GM12878 (cell line): ENCODE data around the gene SNX13. TPM values are rescaled to one million over a fixed set of nuclear protein-coding genes. Genes with fewer than 3 reads are reported as not detected.
A peak's percentile ranks its signal among the peaks of the same experiment; 100 is the strongest.

Experiments used
- ATAC-seq: fragments of 200-7000 bp; cut with Tn5 transposase; 3 replicates; pipeline ENCODE4 v1.9.1; 2020; ENCODE audit warnings: mild to moderate bottlenecking, moderate library complexity
- BruUV-seq: library from RNA; stranded (reverse); fragments of 400-500 nt; replicated peaks from 2 replicates; lab custom pipeline; 2021; lab: Mats Ljungman, UMichigan
- CTCF ChIA-PET: fragments of 300-600 bp; sonication (Branson Sonifier 250); formaldehyde crosslinking; extraction: SDS; loops from one replicate; lab custom pipeline; 2021; ENCODE audit warnings: inconsistent platforms; lab: Yijun Ruan, JAX
- POLR2A ChIA-PET: fragments of 350-600 bp; formaldehyde crosslinking; extraction: SDS; loops from one replicate; lab custom pipeline; 2021; ENCODE audit warnings: inconsistent platforms; lab: Charles Lee
- RAD21 ChIA-PET: fragments of 300-600 bp; sonication (Branson Sonifier 250); formaldehyde crosslinking; loops from one replicate; lab custom pipeline; 2023; ENCODE audit warnings: antibody characterized with exemption; ENCODE audit not compliant: unreplicated experiment; lab: Charles Lee
- SMC1A ChIA-PET: fragments of 300-600 bp; sonication (Branson Sonifier 250); formaldehyde crosslinking; loops from one replicate; lab custom pipeline; 2023; ENCODE audit not compliant: unreplicated experiment, uncharacterized antibody; lab: Charles Lee
- DNase-seq: peaks from one replicate; pipeline ENCODE4 v3.0.0-alpha.2; 2011; ENCODE audit warnings: low read depth, low spot score
- FAIRE-seq: peaks from 3 replicates; lab custom pipeline; 2011; peaks lifted over from hg19 to GRCh38; lab: Jason Lieb, UNC
- H2AFZ ChIP-seq: 2 replicates; pipeline ENCODE4 v1.6.0; 2011; ENCODE audit warnings: low read depth, low read length, control low read depth; ENCODE audit not compliant: control insufficient read depth
- H3K27ac ChIP-seq: 2 replicates; pipeline ENCODE4 v1.5.1; 2011; ENCODE audit warnings: control low read depth; ENCODE audit not compliant: control insufficient read depth, insufficient read depth
- H3K27me3 ChIP-seq, 2 experiments: replicated peaks in 1 of 2; 2 replicates each; pipeline versions ENCODE4 v1.6.0 to v1.6.1; 2011; ENCODE audit warnings: low read length in 1 of 2; ENCODE audit not compliant: control insufficient read depth in 2 of 2, insufficient read depth in 2 of 2
- H3K36me3 ChIP-seq, 2 experiments: 2 replicates each; pipeline ENCODE4 v1.5.1; 2011; ENCODE audit warnings: low read length in 1 of 2; ENCODE audit not compliant: control insufficient read depth in 2 of 2, insufficient read depth in 2 of 2
- H3K4me1 ChIP-seq: 2 replicates; pipeline ENCODE4 v1.6.1; 2011; ENCODE audit warnings: mild to moderate bottlenecking, low read length, moderate library complexity, mixed read lengths; ENCODE audit not compliant: control insufficient read depth, insufficient read depth
- H3K4me2 ChIP-seq: 2 replicates; pipeline ENCODE4 v1.6.0; 2011; ENCODE audit warnings: control low read depth; ENCODE audit not compliant: control insufficient read depth, insufficient read depth
- H3K4me3 ChIP-seq: fragments of 200-600 bp; sonication (generic); 2 replicates; pipeline ENCODE4 v1.5.1; 2016
- H3K79me2 ChIP-seq: 2 replicates; pipeline ENCODE4 v1.6.0; 2011; ENCODE audit warnings: low read length; ENCODE audit not compliant: control insufficient read depth, insufficient read depth
- H3K9ac ChIP-seq: 2 replicates; pipeline ENCODE4 v1.8.0; 2011; ENCODE audit warnings: low read length, control low read depth, mixed read lengths; ENCODE audit not compliant: control insufficient read depth, insufficient read depth
- H3K9me3 ChIP-seq: replicated peaks from 3 replicates; pipeline ENCODE4 v1.5.1; 2011; ENCODE audit warnings: mild to moderate bottlenecking, low read length; ENCODE audit not compliant: control insufficient read depth, insufficient read depth
- H4K20me1 ChIP-seq: 2 replicates; pipeline ENCODE4 v1.6.0; 2011; ENCODE audit not compliant: control insufficient read depth, insufficient read depth
- ATF7 ChIP-seq: fragments of 450-650 bp; IDR thresholded peaks from 2 replicates; pipeline ENCODE4 v1.6.1; 2016; ENCODE audit warnings: low read depth, mild to moderate bottlenecking
- BMI1 ChIP-seq: fragments of 450-650 bp; IDR thresholded peaks from 2 replicates; pipeline ENCODE4 v1.6.1; 2016; ENCODE audit warnings: mild to moderate bottlenecking, moderate library complexity, borderline replicate concordance
- CBX3 ChIP-seq: fragments of 200-600 bp; sonication (generic); IDR thresholded peaks from 2 replicates; pipeline ENCODE4 v1.6.1; 2016; ENCODE audit warnings: low read depth, borderline replicate concordance
- DPF2 ChIP-seq: fragments of 450-650 bp; IDR thresholded peaks from 2 replicates; pipeline ENCODE4 v1.6.1; 2017; ENCODE audit warnings: mild to moderate bottlenecking
- ESRRA ChIP-seq: IDR thresholded peaks from 2 replicates; pipeline ENCODE4 v1.6.1; 2012; ENCODE audit warnings: mild to moderate bottlenecking, low read length, improper control_type of control experiment
- IKZF1 ChIP-seq: fragments of 450-650 bp; conservative IDR thresholded peaks from 2 replicates; pipeline ENCODE4 v1.6.1; 2017; ENCODE audit warnings: antibody characterized with exemption, mild to moderate bottlenecking
- LARP7 ChIP-seq: fragments of 450-650 bp; IDR thresholded peaks from 2 replicates; pipeline ENCODE4 v1.6.1; 2017; ENCODE audit warnings: mild to moderate bottlenecking
- MAX ChIP-seq: IDR thresholded peaks from 2 replicates; pipeline ENCODE4 v1.6.1; 2012; ENCODE audit warnings: low read depth, low read length, improper control_type of control experiment
- MYB ChIP-seq: fragments of 150-350 bp; IDR thresholded peaks from 2 replicates; pipeline ENCODE4 v1.6.1; 2014; ENCODE audit warnings: mild to moderate bottlenecking, low read depth, low read length, borderline replicate concordance
- NFXL1 ChIP-seq: fragments of 450-650 bp; IDR thresholded peaks from 2 replicates; pipeline ENCODE4 v1.6.1; 2017; ENCODE audit warnings: antibody characterized with exemption, mild to moderate bottlenecking, borderline replicate concordance
- NFYB ChIP-seq: IDR thresholded peaks from 2 replicates; pipeline ENCODE4 v1.6.1; 2011; ENCODE audit warnings: low read depth, mild to moderate bottlenecking, low read length, improper control_type of control experiment, moderate library complexity; ENCODE audit not compliant: insufficient read depth
- RELB ChIP-seq: fragments of 450-650 bp; IDR thresholded peaks from 2 replicates; pipeline ENCODE4 v1.6.1; 2017; ENCODE audit warnings: low read depth, mild to moderate bottlenecking, moderate library complexity
- SRF ChIP-seq, 2 experiments: IDR thresholded peaks; 2 replicates each; pipeline ENCODE4 v1.6.1; 2011; ENCODE audit warnings: low read depth in 2 of 2, low read length in 2 of 2, mild to moderate bottlenecking in 1 of 2, moderate library complexity in 1 of 2
- TARDBP ChIP-seq: IDR thresholded peaks from 2 replicates; pipeline ENCODE4 v1.6.1; 2016; ENCODE audit warnings: borderline replicate concordance
- WGBS: methylation state at CpG from one replicate; pipeline ENCODE4 v1.1.6; 2016; ENCODE audit warnings: low lambda C conversion rate; ENCODE audit not compliant: insufficient replicate concordance, insufficient coverage; ENCODE audit errors: missing lambda C conversion rate; 5-methylcytosine and 5-hydroxymethylcytosine counted together
- in situ Hi-C: fragments of 300-500 bp; cut with MboI; formaldehyde crosslinking; loops from 9 replicates; pipeline ENCODE4 v1.14.3; 2018; ENCODE audit warnings: mixed read lengths
- intact Hi-C: fragments of 100-400 bp; cut with micrococcal nuclease; formaldehyde crosslinking; loops from one replicate; pipeline ENCODE4 v1.14.2; 2022; ENCODE audit not compliant: unreplicated experiment
- polyA plus RNA-seq, 11 experiments: library from polyadenylated mRNA; depleted of rRNA in 4 of 11; unstranded in 6 of 11; stranded (reverse) in 5 of 11; fragments of >200 nt; fragmentation: Nextera tagmentation in 4 of 11; fragmentation: Illumina TruSeq in 1 of 11; extraction: Ambion mirVana in 4 of 11; extraction: Trizol in 1 of 11; gene quantifications; 1 replicate in 1 of 11; 2 replicates in 10 of 11; pipeline versions ENCODE4 v1.2.1 to v1.2.3, GENCODE V29; 2011 to 2016; ENCODE audit warnings: inconsistent platforms in 2 of 11, missing spikeins in 2 of 11, low read depth in 1 of 11
- total RNA-seq, 4 experiments: library from RNA; depleted of rRNA in 3 of 4; stranded (reverse); fragments of >200 nt in 3 of 4; fragmentation: Illumina TruSeq in 1 of 4; extraction: Trizol in 1 of 4; gene quantifications; 2 replicates each; pipeline versions ENCODE4 v1.2.1 to v1.2.3, GENCODE V29; 2013 to 2021

The SNX13 gene
- total and polyA plus RNA-seq, 10 of the 15 experiments (the other 5 are each of a cell fraction or from before 2014, with no cell fraction given) = 2.2 to 17.1 (median 11.9) TPM

DNA sequence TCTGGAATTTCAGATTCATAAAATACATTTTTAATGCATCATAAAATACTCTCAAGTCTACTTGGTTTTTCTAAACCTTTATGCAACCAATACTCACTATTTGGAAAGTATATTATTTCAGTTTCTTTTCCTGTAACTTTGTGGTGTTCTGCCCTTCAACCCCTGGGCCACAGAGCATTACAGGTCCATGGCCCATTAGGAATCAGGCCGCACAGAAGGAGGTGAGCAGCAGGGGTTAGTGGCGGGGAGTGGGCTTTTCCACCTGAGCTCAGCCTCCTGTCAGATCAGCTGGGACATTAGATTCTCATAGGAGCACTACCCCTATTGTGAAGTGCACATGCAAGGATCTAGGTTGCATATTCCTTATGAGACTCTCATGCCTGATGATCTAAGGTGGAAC, 9.7 kb downstream of the SNX13 start:
- in situ Hi-C loops (no loop called here), intact Hi-C loops (no loop called here)
- CTCF ChIA-PET = interaction anchor here (1.0 kb wide), 1 partner anchor 161 kb away, joined by 3 read pairs; no protein-coding TSS in a partner anchor
- H3K4me3 ChIP-seq = no peak overlapping the region
- no peak overlapping the region for H2AFZ ChIP-seq
- peaks cover 23% of the 10 kb centered on the region for H3K4me1 ChIP-seq
- peaks cover 29% of the 10 kb centered on the region for H3K79me2 ChIP-seq
- no peak overlapping the region for H3K4me2 ChIP-seq
- WGBS = 68% methylated on average over 2 of the region's 2 CpGs
- DNase-seq (no peak), FAIRE-seq (no peak), ATAC-seq (peak; percentile 17; the same call in 1 of the 3 replicates)
- H4K20me1 ChIP-seq = no peaks in the 10 kb centered on the region
- RAD21 ChIA-PET = no interaction called here
- SMC1A ChIA-PET = no interaction called here
- no peaks in the 10 kb centered on the region for H3K27me3 ChIP-seq
- no peak overlapping the region for H3K27ac ChIP-seq
- POLR2A ChIA-PET = interaction anchor here (1.6 kb wide), 1 partner anchor 11 kb away, joined by 4 read pairs; no protein-coding TSS in a partner anchor
- no peak for TF ChIP-seq BMI1
- TF ChIP-seq LARP7 = no peak
- no peak for TF ChIP-seq NFYB
- TF ChIP-seq CBX3 = no peak
- H3K36me3 ChIP-seq = no peaks in the 10 kb centered on the region
- no peaks in the 10 kb centered on the region for H3K9me3 ChIP-seq
- no TSS peak for BruUV-seq
- no peak overlapping the region for H3K9ac ChIP-seq

GRCh38 chr7:17929647-17930395, 10.5 kb downstream of the SNX13 start:
- peaks cover 20% of the 10 kb centered on the region for H3K4me1 ChIP-seq
- H3K27ac ChIP-seq = no peak overlapping the region
- ChIA-PET CTCF (no interaction called here), POLR2A (interaction anchor here (1.6 kb wide), 1 partner anchor 11 kb away, joined by 4 read pairs; no protein-coding TSS in a partner anchor), SMC1A (no interaction called here), RAD21 (no interaction called here)
- in situ Hi-C loops = no loop called here
- intact Hi-C loops = no loop called here
- WGBS = 56% methylated on average over 5 of the region's 5 CpGs
- H3K79me2 ChIP-seq = peaks cover 28% of the 10 kb centered on the region
- H3K9me3 ChIP-seq = no peaks in the 10 kb centered on the region
- H4K20me1 ChIP-seq = no peaks in the 10 kb centered on the region
- DNase-seq = no peak
- H3K36me3 ChIP-seq = no peaks in the 10 kb centered on the region
- H3K4me2 ChIP-seq = no peak overlapping the region
- H3K4me3 ChIP-seq = no peak overlapping the region
- no peaks in the 10 kb centered on the region for H3K27me3 ChIP-seq
- FAIRE-seq = no peak
- H3K9ac ChIP-seq = no peak overlapping the region
- H2AFZ ChIP-seq = no peak overlapping the region
- no TSS peak for BruUV-seq
- no peak for ATAC-seq
- TF ChIP-seq ESRRA (no peak), NFXL1 (no peak), MAX (no peak), MYB (no peak), DPF2 (no peak), RELB (no peak), TARDBP (no peak), SRF (IDR thresholded peaks at IDR 0.05; ENCODE audit: low read depth in 2 of 2, low read length in 2 of 2) (no peak), IKZF1 (no peak), ATF7 (no peak)
